ENCODE results near the gene HEYL.
"Not testable (repeated sequence)": the region's sequence is repeated elsewhere in the genome, so short reads cannot be mapped to it uniquely, and the experiment has no call there.

HEYL gene

GRCh38 chr1:39635205-39635870, 4.1 kb downstream of the HEYL start:
- DNase-seq: no peak

- no peak for DNase-seq
Observed at GRCh38 chr1:39633422-39633821, 6.0 kb downstream of the HEYL start.

DNA sequence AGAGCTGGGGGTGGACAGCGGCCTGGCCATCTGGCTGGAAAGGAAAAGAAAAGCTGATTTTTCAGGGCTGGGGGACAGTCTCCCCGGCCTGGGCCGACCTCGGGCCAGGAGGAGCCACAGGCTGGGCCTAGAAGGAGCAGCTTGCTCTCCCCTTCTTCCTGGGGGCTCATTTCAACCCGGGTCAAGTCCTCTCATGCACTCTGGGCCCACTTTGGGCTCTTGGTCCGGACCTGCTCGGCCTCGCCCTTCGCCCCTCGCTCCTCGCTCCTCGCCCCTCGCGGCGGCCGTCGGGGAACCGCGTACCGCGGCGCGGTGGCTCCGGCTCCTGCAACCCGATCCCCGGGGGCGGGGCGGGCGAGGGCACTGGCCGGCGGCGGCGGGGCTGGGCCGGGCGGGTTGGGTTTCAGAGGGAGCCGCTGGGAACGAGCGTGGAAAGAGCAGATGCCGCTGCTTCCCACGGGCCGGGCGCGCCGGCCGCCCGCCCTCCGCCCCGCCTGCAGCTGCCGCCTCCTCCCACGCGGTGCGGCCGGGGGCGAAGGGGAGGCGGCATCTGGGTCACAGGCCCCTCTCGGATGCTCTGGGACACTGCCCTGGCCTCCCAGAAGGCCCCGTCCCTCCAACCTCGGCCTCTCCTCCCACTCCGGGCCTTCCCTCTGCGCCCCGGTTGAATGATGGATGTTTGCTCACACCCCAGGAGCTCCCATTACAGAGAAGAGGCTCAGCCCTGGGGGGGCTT, 6.6 kb downstream of the HEYL start:
- no peak for DNase-seq

GRCh38 chr1:39632323-39632681, 7.1 kb downstream of the HEYL start:
- DNase-seq: no peak

DNA sequence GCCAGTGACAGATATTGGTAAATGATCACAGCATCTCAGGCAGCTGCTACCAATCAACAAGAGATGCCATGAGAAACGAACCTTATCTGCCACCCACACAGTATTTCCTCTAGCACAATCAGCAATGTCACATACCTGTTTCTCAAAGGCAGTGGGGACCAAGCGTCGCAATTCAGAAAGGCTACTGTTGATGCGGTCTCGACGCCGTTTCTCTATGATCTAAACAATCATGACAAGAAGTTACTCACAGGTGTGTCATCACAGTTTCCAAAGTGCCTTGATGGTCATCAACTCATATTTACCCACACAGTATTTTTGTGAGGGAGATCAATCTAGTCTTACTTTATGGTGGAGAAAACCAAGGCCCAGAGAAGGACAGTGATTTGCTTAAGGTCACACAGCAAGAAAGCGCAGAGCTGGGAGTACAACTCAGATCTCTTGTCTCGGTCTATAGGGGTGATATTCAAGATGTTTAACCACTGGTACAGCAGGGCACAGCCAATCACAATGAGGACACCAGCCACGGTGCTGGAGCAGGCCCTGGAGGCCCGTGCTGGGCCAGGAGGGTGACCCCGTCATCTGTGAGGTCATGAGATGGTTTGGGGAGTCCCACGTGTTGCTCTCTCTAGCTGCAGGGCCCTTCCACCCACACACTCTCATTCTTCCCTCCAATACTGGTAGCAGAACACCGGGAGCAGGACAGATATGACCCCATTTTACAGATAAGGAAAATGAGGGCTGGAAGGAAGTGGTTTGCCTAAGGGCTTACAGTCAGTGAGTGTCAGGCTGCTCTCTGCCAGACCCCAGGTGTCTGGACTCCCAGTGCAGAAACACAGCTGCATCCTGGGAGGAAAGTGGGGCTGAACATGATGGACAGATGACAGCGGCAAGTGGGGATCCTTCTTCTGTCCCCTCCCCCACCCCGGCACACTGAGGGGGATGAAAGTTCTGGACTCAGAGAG, 7.8 kb downstream of the HEYL start:
- DNase-seq: no peak

DNA sequence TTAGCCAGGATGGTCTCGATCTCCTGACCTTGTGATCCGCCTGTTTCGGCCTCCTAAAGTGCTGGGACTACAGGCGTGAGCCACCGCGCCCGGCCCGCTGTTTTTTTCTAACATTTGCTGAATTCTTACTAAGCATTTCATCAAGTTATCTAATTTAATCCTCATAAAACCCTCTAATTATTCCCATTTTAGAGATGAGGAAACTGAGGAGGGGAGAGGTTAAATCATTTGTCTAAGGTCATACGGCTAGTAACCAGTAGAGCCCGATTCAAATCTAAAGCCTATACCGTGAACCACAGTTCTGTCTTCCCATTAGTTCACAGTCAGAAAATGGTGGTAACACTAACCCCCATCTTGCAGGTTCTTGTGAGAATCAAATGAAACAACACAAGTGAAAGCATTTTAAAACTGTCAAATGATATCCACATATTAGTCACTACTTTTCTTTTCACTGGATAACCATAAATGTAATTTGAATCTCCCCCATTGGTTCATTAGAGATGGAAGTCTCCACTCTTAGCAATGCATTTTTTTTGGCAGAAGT, 10.6 kb downstream of the HEYL start:
- no peak for DNase-seq

DNA sequence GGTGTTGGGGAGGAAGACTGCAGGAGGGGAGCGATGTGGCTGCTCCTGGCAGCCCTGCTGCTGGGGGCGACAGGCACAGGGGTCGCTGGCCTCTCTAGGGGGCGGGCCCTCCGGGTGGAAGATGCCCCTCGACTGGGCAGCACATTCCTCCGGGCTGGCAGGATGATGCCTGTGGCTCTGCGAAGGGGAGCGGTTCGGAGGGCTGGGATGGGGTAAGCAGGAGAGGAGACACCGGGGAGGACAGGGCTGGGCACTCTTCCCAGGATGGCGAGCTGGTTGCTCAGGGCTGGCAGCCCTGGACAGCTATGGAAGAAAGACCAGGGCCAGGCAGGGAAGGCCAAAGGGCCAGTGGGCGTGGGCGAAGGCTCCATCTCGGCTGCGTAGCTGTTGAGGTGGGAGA, 12.8 kb downstream of the HEYL start:
- DNase-seq: no peak

DNA sequence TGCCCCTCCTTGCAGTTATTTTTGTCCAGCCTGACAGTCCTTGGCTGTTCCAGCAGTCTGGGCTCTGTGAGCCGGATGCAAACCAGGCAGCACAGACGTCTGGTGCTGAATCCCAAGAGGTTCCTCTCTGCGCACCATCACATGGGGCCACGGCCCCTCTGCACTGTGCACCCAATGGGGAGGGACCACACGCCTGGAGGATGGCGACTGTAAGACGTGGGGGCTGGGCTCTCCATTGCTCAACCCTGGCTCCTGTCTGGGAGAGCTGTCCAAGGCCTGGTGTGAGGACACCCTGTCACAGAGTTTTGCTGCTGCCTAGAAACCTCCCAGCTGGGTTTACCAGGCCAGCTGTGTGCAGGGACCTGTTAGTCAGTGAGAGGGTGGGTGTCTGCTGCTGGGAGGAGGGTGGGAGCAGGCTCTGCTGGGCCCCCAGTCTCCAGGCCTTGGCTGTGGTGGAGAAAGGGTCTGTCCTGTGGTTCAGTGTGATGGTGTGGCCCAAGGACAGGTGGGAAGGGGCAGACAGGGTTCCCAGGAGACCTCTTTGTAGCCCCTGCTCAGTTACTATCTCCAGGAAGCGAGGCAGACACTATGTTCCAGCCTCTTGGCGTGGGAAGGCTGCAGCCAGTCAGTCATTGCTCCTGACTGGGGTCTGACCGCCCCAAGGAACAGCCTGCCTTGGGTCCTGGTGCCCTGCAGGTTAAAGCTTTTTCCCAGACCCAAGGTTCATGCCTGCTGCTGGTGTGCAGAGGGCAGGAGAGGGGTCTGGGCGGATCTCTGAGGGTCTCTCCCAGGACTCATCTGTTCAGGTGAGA, 13.8 kb downstream of the HEYL start:
- no peak for DNase-seq

GRCh38 chr1:39625009-39625408, 14.4 kb downstream of the HEYL start:
- no peak for DNase-seq

- DNase-seq: no peak
Observed at GRCh38 chr1:39623053-39623452, 16.4 kb downstream of the HEYL start.

DNA sequence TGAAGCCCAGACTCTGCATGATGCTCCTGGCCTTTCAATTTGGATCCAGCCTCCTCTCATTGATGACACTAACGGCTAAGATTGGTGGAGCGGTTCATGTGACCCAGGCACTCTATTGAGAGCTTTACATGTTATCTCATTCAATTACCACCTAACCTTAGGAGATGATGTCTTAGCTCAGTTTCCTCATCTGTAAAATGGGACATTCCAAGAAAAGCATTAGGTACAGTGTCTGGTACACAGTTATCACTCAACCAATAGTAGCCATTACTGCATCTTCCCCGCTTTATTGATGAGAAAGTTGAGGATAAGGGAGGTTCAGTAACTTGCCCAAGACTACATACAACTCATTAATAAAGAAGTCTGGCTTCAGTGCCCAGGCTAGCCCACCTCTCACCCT, 17.0 kb downstream of the HEYL start:
- no peak for DNase-seq

- DNase-seq: no peak
Observed at GRCh38 chr1:39620659-39621165, 18.7 kb downstream of the HEYL start.

DNA sequence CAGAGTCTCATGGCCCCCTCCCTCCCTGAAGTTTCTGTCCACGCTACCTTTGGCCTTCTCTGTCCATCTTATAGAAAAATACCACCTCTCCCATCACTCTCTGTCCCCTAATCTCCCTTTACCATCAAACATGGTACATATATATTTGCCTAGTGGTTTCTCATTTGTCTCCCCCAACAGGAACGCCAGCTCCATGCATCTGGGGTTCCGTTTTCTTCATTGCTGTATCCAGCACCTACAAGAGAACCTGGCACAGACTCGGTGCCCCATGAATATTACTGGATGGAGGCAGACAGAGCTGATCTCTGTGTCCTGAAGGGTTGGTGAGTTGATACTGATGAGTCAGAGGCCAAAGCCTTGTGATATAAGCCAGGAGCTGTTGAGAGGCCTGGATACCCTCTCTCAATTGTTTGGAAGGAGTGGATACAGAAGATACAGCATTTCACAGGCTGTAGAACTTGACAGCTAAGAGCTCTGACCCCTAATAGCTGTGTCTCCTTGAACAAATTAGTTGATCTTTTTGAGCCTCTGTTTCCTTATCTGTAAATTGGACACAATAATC, 21.9 kb downstream of the HEYL start:
- DNase-seq: no peak

DNA sequence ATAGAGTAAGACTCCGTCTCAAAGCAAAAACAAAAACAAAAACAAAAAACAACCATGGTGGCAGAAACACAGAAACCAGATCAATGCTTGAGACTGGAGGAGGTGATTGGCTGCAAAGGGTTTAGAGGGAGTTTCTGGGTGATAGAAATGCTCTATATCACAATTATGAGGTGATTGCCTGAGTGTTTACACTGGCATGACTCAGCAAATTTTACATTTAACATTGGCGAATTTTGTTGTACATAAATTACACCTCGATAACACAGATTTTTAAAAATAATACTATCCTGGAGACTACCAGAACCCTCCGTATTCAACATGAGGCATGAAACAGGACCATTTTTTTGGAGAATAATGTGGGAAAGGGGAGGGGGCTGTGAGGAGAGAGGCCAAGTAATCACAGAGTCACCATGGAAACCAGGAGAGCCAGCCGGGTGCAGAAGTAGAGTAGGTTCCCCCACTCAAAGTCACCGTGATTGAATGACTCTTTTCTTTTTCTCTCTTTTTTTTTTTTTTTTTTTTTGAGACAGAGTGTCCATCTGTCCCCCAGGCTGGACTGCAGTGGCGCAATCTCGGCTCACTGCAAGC, 24.3 kb downstream of the HEYL start:
- DNase-seq: no peak

DNA sequence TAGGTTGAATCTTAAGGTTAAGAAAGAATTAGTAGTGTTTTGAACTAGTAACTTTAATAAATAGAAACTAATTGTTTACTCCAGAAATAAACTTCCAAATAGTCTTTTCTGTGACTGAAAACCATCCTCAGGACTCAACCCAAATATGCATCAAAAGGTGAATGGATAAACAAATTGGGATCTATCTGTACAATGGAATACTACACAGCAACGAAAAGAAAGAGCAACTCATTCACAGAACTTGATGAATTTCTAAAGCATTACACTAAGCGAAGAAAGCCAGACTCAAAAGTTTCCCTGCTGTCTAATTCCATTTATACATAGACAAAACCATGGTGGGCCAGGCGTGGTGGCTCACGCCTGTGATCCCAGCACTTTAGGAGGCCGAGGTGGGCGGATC, 25.0 kb downstream of the HEYL start:
- DNase-seq: no peak

DNA sequence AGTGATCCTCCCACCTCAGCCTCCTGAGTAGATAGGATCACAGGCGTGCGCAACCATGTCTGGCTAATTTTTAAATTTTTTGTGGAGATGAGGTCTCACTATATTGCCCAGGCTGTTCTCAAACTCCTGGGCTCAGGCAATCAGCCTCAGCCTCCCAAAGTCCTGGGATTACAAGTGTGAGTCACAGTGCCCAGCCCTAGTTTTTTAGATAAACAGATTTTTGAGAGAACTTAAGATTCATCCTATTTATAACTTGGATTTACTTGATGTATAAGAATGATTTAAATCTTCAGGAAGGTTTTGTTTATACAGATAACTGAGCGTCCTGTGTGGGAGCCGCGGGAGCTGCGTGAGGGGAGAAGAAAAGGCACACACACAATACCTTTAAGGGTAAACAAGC, 26.2 kb downstream of the HEYL start:
- no peak for DNase-seq

- peak; percentile 74 for DNase-seq
Observed at GRCh38 chr1:39609618-39610331, 29.7 kb downstream of the HEYL start.

- DNase-seq: no peak
Observed at GRCh38 chr1:39608921-39609320, 30.5 kb downstream of the HEYL start.

- not testable (repeated sequence) for DNase-seq
Observed at GRCh38 chr1:39603677-39604076, 35.8 kb downstream of the HEYL start.

GRCh38 chr1:39601667-39602255, 37.7 kb downstream of the HEYL start:
- not testable (repeated sequence) for DNase-seq
